Measurements from ENCODE around the gene ENAH. TPM values are rescaled to one million over a fixed set of nuclear protein-coding genes. Genes with fewer than 3 reads are reported as not detected.

The ENAH gene
- total RNA-seq, 1 experiment from 2014 or later, result 100 TPM

GRCh38 chr1:225532240-225532944, 120.5 kb downstream of the ENAH start:
- RAD21 ChIA-PET (ENCODE audit: low non-redundant PET in 1 of 2, low total read pairs in 2 of 2, uncharacterized antibody in 2 of 2, unreplicated experiment in 2 of 2), result no interaction called here
- Histone ChIP-seq H3K4me1 (ENCODE audit: control insufficient read depth in 1 of 2, insufficient read depth in 2 of 2, low read length in 2 of 2) (no peaks in the 10 kb centered on the region), H3K79me2 (ENCODE audit: insufficient read depth, low read length) (peaks cover 40% of the 10 kb centered on the region), H3K4me3 (replicated peaks in 1 of 2; ENCODE audit: low read depth in 1 of 2, low read length in 2 of 2) (no peak overlapping the region), H3K9me2 (ENCODE audit: insufficient read depth) (no peaks in the 10 kb centered on the region), H3K9ac (ENCODE audit: low read length) (no peak overlapping the region), H2AFZ (ENCODE audit: low read depth, low read length, poor library complexity, severe bottlenecking) (no peak overlapping the region), H3K4me2 (ENCODE audit: low read length) (no peak overlapping the region), H4K20me1 (ENCODE audit: insufficient read depth) (peaks cover 13% of the 10 kb centered on the region; the same call in 1 of the 2 replicates), H3K27me3 (ENCODE audit: insufficient read depth, low read length) (no peaks in the 10 kb centered on the region), H3K36me3 (ENCODE audit: control insufficient read depth in 1 of 2, insufficient read depth in 2 of 2, low read length in 2 of 2) (no peaks in the 10 kb centered on the region; a peak in 1 of 4 replicates), H3K9me3 (ENCODE audit: control insufficient read depth in 1 of 2, insufficient read depth in 1 of 2, low read depth in 1 of 2, low read length in 2 of 2) (no peaks in the 10 kb centered on the region), H3K27ac (ENCODE audit: low read depth, low read length) (no peak overlapping the region)
- intact Hi-C loops (cut with micrococcal nuclease), result no loop called here
- no peak for TF ChIP-seq SRF (IDR thresholded peaks at IDR 0.05; ENCODE audit: low read depth)
- no peak for TF ChIP-seq SP1 (IDR thresholded peaks at IDR 0.05; ENCODE audit: low read depth)
- no peak for TF ChIP-seq YY1 (IDR thresholded peaks at IDR 0.05; ENCODE audit: extremely low read depth, insufficient replicate concordance, low read depth, low read length)
- no peak for TF ChIP-seq ZNF274 (IDR thresholded peaks at IDR 0.05; ENCODE audit: low read depth, low read length)
- TF ChIP-seq CBX3 (IDR thresholded peaks at IDR 0.05; ENCODE audit: low read depth), result no peak
- no peak for TF ChIP-seq RAD21 (IDR thresholded peaks at IDR 0.05; ENCODE audit: low read depth)
- no peak for TF ChIP-seq JUND (IDR thresholded peaks at IDR 0.05)
- no peak for TF ChIP-seq CEBPB (IDR thresholded peaks at IDR 0.05; ENCODE audit: low read depth)
- no peak for TF ChIP-seq ZFX (IDR thresholded peaks at IDR 0.05)
- TF ChIP-seq POLR2A (IDR thresholded peaks at IDR 0.05; ENCODE audit: borderline replicate concordance, extremely low read depth, insufficient read depth, insufficient read length), result no peak
- BruUV-seq (replicated peaks), result no TSS peak
- DNase-seq (ENCODE audit: low read depth, low spot score), result no peak
- ATAC-seq, result no peak
- POLR2A ChIA-PET, result no interaction called here
- CTCF ChIA-PET, result no interaction called here

DNA sequence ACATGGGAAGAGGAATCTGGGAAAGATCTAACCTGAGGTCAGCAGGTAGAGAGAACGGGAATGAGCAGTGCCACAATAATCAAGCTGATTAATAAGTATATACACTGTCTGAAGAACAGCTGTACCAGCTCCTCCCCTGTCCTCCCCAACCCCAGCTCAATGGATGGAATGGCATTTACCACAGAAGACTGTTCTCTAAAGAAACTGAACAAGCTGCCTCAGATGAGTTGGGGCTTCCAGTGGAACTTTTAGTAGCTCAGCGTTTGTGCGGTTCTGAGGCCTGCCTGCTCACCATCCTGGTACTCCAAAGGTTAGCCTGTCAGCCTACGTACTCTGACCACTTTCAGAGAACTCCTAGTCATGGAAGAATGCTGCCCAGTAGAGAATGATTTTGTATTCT, 123.2 kb downstream of the ENAH start:
- POLR2A ChIA-PET, result no interaction called here
- Histone ChIP-seq H3K9me2 (ENCODE audit: insufficient read depth) (no peaks in the 10 kb centered on the region), H3K4me1 (ENCODE audit: control insufficient read depth in 1 of 2, insufficient read depth in 2 of 2, low read length in 2 of 2) (no peaks in the 10 kb centered on the region), H4K20me1 (ENCODE audit: insufficient read depth) (peaks cover 8% of the 10 kb centered on the region; the same call in 1 of the 2 replicates), H3K36me3 (ENCODE audit: control insufficient read depth in 1 of 2, insufficient read depth in 2 of 2, low read length in 2 of 2) (no peaks in the 10 kb centered on the region; a peak in 1 of 4 replicates), H3K4me3 (replicated peaks in 1 of 2; ENCODE audit: low read depth in 1 of 2, low read length in 2 of 2) (no peak overlapping the region), H3K27ac (ENCODE audit: low read depth, low read length) (no peak overlapping the region), H2AFZ (ENCODE audit: low read depth, low read length, poor library complexity, severe bottlenecking) (no peak overlapping the region), H3K9me3 (ENCODE audit: control insufficient read depth in 1 of 2, insufficient read depth in 1 of 2, low read depth in 1 of 2, low read length in 2 of 2) (no peaks in the 10 kb centered on the region), H3K4me2 (ENCODE audit: low read length) (no peak overlapping the region), H3K27me3 (ENCODE audit: insufficient read depth, low read length) (no peaks in the 10 kb centered on the region), H3K79me2 (ENCODE audit: insufficient read depth, low read length) (peaks cover 20% of the 10 kb centered on the region; the same call in 1 of the 2 replicates), H3K9ac (ENCODE audit: low read length) (no peak overlapping the region)
- BruUV-seq (replicated peaks), result no TSS peak
- intact Hi-C loops (cut with micrococcal nuclease), result no loop called here
- TF ChIP-seq, protein P1, sequence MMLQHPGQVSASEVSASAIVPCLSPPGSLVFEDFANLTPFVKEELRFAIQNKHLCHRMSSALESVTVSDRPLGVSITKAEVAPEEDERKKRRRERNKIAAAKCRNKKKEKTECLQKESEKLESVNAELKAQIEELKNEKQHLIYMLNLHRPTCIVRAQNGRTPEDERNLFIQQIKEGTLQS (IDR thresholded peaks at IDR 0.05), result no peak
- TF ChIP-seq EZH2 (IDR thresholded peaks at IDR 0.05) (no peak), CTCF (IDR thresholded peaks at IDR 0.05 in 2 of 3, conservative IDR thresholded peaks at IDR 0.05 in 1 of 3; ENCODE audit: borderline replicate concordance in 1 of 3, insufficient read depth in 1 of 3, low read depth in 2 of 3, low read length in 2 of 3) (no peak), FOSL1 (IDR thresholded peaks at IDR 0.05; ENCODE audit: low read depth) (no peak), JUND (IDR thresholded peaks at IDR 0.05) (no peak), EZH2phosphoT487 (IDR thresholded peaks at IDR 0.05; ENCODE audit: borderline replicate concordance) (no peak), CBX3 (IDR thresholded peaks at IDR 0.05; ENCODE audit: low read depth) (no peak)
- ATAC-seq (no peak), DNase-seq (ENCODE audit: low read depth, low spot score) (no peak)
- RAD21 ChIA-PET (ENCODE audit: low non-redundant PET in 1 of 2, low total read pairs in 2 of 2, uncharacterized antibody in 2 of 2, unreplicated experiment in 2 of 2), result no interaction called here
- CTCF ChIA-PET, result no interaction called here
